Measurements from ENCODE around the gene TP53TG3B. TPM values are rescaled to one million over a fixed set of nuclear protein-coding genes. Genes with fewer than 3 reads are reported as not detected.
"Not testable (repeated sequence)": the region's sequence is repeated elsewhere in the genome, so short reads cannot be mapped to it uniquely, and the experiment has no call there.

Gene TP53TG3B
- total RNA-seq: not detected

GRCh38 chr16:33360541-33360940 is at the start of gene TP53TG3B:
Gene TP53TG3B, plus strand, starts transcription at chr16:33360841. Its CDS starts 68 bp downstream, at chr16:33360909.
- not testable (repeated sequence) for DNase-seq (ENCODE audit: low spot score); ATAC-seq

GRCh38 chr16:33336226-33337012 is 24.2 kb upstream of the TP53TG3B start:
- not testable (repeated sequence) for ATAC-seq; DNase-seq (ENCODE audit: low spot score)

GRCh38 chr16:33337627-33338542 is 22.8 kb upstream of the TP53TG3B start:
- DNase-seq (ENCODE audit: low spot score); ATAC-seq: not testable (repeated sequence)

- not testable (repeated sequence) for ATAC-seq; DNase-seq (ENCODE audit: low spot score)
Observed at GRCh38 chr16:33338543-33338951, 22.1 kb upstream of the TP53TG3B start.

GRCh38 chr16:33339093-33340061 is 21.3 kb upstream of the TP53TG3B start:
- peak; percentile 50 for ATAC-seq

More at GRCh38 chr16:33339093-33340061, 21.3 kb upstream of the TP53TG3B start:
- DNase-seq (ENCODE audit: low spot score): not testable (repeated sequence)

Other genes with a start within 250 kb of the TP53TG3B start
- not detected for gene TP53TG3C, start 166.6 kb upstream of the TP53TG3B start, total RNA-seq
- gene TP53TG3E, start 56.5 kb upstream of the TP53TG3B start, total RNA-seq: not detected
- gene TP53TG3F, start 98.8 kb downstream of the TP53TG3B start, total RNA-seq: not detected

Data from left lobe of liver (tissue), 2 donors.